Suprapubic skin (tissue), 4 donors: ENCODE measurements around the gene NHSL1.
A peak's percentile ranks its signal among the peaks of the same experiment; 100 is the strongest.

Source experiments
- POLR2A ChIP-seq, 2 donors: fragments of 450-650 bp; IDR thresholded peaks; one replicate each; pipeline ENCODE4 v1.6.1; 2017; ENCODE audit warnings: antibody characterized with exemption in 2 of 2, mild to moderate bottlenecking in 2 of 2, moderate library complexity in 2 of 2
- POLR2AphosphoS5 ChIP-seq, 3 donors: sonication (generic); formaldehyde crosslinking; IDR thresholded peaks; one replicate each; pipeline ENCODE4 v1.6.1; 2017; ENCODE audit warnings: antibody characterized with exemption in 3 of 3
- TF ChIP-seq, protein P1 (sequence below), 2 donors: fragments of 200-600 bp in 1 of 2; fragments of 450-650 bp in 1 of 2; sonication (generic) in 1 of 2; IDR thresholded peaks; one replicate each; pipeline ENCODE4 v1.5.1; 2016 to 2019; ENCODE audit warnings: antibody characterized with exemption in 2 of 2, mild to moderate bottlenecking in 1 of 2, moderate library complexity in 1 of 2

DNA sequence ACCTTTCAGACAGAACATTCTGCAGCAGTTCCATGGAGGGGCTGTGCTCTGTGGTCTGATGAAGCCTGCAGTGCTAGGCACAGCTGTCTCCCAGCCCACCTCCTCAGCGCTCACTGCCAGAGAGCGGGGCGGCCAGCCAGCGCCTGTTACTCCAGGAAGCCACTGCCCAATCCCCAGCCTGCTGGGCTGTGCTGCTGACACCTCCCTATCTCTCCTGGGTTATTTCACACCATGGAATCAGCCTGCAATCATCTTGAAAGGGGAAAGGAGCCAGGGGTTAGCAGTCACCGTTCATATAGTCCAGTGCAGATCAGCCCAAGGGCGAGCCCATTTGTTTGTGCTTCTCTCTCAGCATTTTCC is 46.3 kb upstream of the NHSL1 start:
- no peak for TF ChIP-seq POLR2AphosphoS5 (IDR thresholded peaks at IDR 0.05)
- TF ChIP-seq, protein P1, sequence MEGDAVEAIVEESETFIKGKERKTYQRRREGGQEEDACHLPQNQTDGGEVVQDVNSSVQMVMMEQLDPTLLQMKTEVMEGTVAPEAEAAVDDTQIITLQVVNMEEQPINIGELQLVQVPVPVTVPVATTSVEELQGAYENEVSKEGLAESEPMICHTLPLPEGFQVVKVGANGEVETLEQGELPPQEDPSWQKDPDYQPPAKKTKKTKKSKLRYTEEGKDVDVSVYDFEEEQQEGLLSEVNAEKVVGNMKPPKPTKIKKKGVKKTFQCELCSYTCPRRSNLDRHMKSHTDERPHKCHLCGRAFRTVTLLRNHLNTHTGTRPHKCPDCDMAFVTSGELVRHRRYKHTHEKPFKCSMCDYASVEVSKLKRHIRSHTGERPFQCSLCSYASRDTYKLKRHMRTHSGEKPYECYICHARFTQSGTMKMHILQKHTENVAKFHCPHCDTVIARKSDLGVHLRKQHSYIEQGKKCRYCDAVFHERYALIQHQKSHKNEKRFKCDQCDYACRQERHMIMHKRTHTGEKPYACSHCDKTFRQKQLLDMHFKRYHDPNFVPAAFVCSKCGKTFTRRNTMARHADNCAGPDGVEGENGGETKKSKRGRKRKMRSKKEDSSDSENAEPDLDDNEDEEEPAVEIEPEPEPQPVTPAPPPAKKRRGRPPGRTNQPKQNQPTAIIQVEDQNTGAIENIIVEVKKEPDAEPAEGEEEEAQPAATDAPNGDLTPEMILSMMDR (IDR thresholded peaks at IDR 0.05): no peak
- TF ChIP-seq POLR2A (IDR thresholded peaks at IDR 0.05): peak in 1 of 2 donors; percentile 12
